Heart left ventricle (tissue), 16 donors: ENCODE results near the gene KLHL29. TPM values are rescaled to one million over a fixed set of nuclear protein-coding genes. Genes with fewer than 3 reads are reported as not detected.

Source experiments
- ATAC-seq, 4 donors: fragments of 200-7000 bp; cut with Tn5 transposase; one replicate each; pipeline ENCODE4 v1.9.1; 2020 to 2022; ENCODE audit warnings: moderate library complexity in 4 of 4, mild to moderate bottlenecking in 3 of 4, moderate number of reproducible peaks in 1 of 4
- DNase-seq, 5 donors: peaks; one replicate each; pipeline ENCODE4 v3.0.0-alpha.2; 2020
- H3K27ac ChIP-seq, 12 donors: fragments of 200-600 bp; sonication (generic) in 4 of 12; one replicate each; pipeline versions ENCODE4 v1.5.0 to v1.8.0; 2016 to 2022; ENCODE audit warnings: mild to moderate bottlenecking in 2 of 12
- H3K27me3 ChIP-seq, 9 donors: fragments of 200-600 bp; sonication (generic) in 2 of 9; one replicate each; pipeline versions ENCODE4 v1.5.1 to v1.8.0; 2016 to 2022; ENCODE audit warnings: mild to moderate bottlenecking in 3 of 9
- H3K36me3 ChIP-seq, 9 donors: fragments of 200-600 bp; sonication (generic) in 2 of 9; one replicate each; pipeline versions ENCODE4 v1.5.0 to v1.8.0; 2018 to 2022; ENCODE audit warnings: mild to moderate bottlenecking in 2 of 9
- H3K4me1 ChIP-seq, 12 donors: fragments of 200-600 bp; sonication (generic) in 4 of 12; one replicate each; pipeline versions ENCODE4 v1.5.0 to v1.8.0; 2016 to 2022; ENCODE audit warnings: mild to moderate bottlenecking in 3 of 12
- H3K4me3 ChIP-seq, 12 donors: fragments of 200-600 bp; sonication (generic) in 4 of 12; one replicate each; pipeline versions ENCODE4 v1.5.0 to v1.8.0; 2017 to 2022; ENCODE audit warnings: mild to moderate bottlenecking in 9 of 12, moderate library complexity in 4 of 12
- H3K9me3 ChIP-seq, 12 donors: fragments of 200-600 bp; sonication (generic) in 4 of 12; one replicate each; pipeline versions ENCODE4 v1.5.0 to v1.8.0; 2016 to 2022; ENCODE audit warnings: mild to moderate bottlenecking in 1 of 12
- POLR2A ChIP-seq, 2 donors: fragments of 450-650 bp; IDR thresholded peaks; one replicate each; pipeline ENCODE4 v1.6.1; 2017; ENCODE audit warnings: antibody characterized with exemption in 2 of 2, mild to moderate bottlenecking in 2 of 2, moderate library complexity in 2 of 2
- WGBS, 4 donors: extraction: QIAGEN DNeasy Blood & Tissue Kit in 2 of 4; methylation state at CpG; one replicate each; pipeline versions ENCODE4 v1.1.5 to v1.1.7; 2013 to 2018; 5-methylcytosine and 5-hydroxymethylcytosine counted together
- intact Hi-C, 10 donors: fragments of 100-400 bp; cut with DNase I; formaldehyde crosslinking; loops; one replicate each; pipeline versions ENCODE4 v1.11.1 to v1.14.2; 2022
- polyA plus RNA-seq, 2 donors: library from polyadenylated mRNA; stranded (reverse); fragments of 200-250 nt; gene quantifications; one replicate each; pipeline ENCODE4 v1.2.3, GENCODE V29; 2013
- total RNA-seq, 9 donors: library from RNA; depleted of rRNA in 2 of 9; stranded (reverse); fragments of >200 nt in 2 of 9; fragmentation: NEBNext Ultra II Directional in 3 of 9; extraction: Animal tissue kit (Norgen Biotek cat#: 25700) in 3 of 9; gene quantifications; one replicate each; pipeline versions ENCODE4 v1.1.0 to v1.2.4, GENCODE V29; 2016 to 2023
- TF ChIP-seq, protein P1 (sequence below), 12 donors: fragments of 200-600 bp; sonication (generic) in 4 of 12; IDR thresholded peaks; one replicate each; pipeline versions ENCODE4 v1.5.0 to v1.8.0; 2018 to 2022; ENCODE audit warnings: antibody characterized with exemption in 12 of 12, mild to moderate bottlenecking in 5 of 12
- donor health status: ischemic (EF 13 %, LVEDD 7.1; RV severe dilation, severe dysfunction).
- donor health status: healthy with polysubstance abuse.
- donor health status: DM: no; HTN: yes; CAD: no.
- donor health status: DM: no; HTN: no; CAD: no.
- donor health status: ischemic (EF 25% LVEDD 6.9; RV normal size, moderate dysfunction).
- donor health status: ischemic (EF 25% LVEDD 5.7; RV mildly dilated, moderate dysfunction).
- donor health status: healthy.
- donor health status: DM: yes; HTN: yes; CAD: no.
- donor health status: ischemic (EF 35%, LVEDD 5.7; RV mildly dilated, moderate dysfunction).
- donor health status: nonischemic (EF 11% LVEDD 7.7; RV severe dilation, severe dysfunction).
- donor health status: DM: yes; HTN: yes; CAD: no.
- donor health status: PGD.
- donor health status: ischemic (EF 29% LVEDD 5.4; RV normal size, mild dysfunction).
- donor health status: nonischemic (EF 23%, LVEDD 6.1; RV moderate dilation, normal function).

Gene KLHL29
- total and polyA plus RNA-seq, 11 donors: 0.74 to 2.7 (median 1.1) TPM

DNA sequence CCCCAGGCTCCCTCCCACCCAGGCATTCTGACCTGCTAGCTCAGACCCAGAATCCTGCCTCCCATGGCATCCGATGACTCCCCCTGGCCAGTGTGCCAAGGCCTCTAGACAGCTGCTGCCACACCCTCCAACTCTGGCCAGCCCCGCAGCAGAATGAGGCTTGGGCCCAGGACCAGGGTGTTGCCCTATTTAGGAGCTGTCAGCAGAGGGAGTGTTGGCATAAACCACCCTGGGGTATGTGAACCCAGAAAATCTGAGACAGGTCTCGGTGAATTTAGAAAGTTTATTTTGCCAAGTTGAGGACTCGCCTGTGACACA, 134.3 kb downstream of the KLHL29 start:
- Histone ChIP-seq H3K27ac (no peak overlapping the region), H3K4me3 (no peak overlapping the region), H3K4me1 (peaks cover 0 to 18% (median 4%) of the 10 kb centered on the region in 12 donors), H3K36me3 (no peaks in the 10 kb centered on the region), H3K27me3 (peaks cover 0 to 3% (median 0%) of the 10 kb centered on the region in 9 donors), H3K9me3 (no peaks in the 10 kb centered on the region)
- intact Hi-C loops: no loop called here
- TF ChIP-seq, protein P1, sequence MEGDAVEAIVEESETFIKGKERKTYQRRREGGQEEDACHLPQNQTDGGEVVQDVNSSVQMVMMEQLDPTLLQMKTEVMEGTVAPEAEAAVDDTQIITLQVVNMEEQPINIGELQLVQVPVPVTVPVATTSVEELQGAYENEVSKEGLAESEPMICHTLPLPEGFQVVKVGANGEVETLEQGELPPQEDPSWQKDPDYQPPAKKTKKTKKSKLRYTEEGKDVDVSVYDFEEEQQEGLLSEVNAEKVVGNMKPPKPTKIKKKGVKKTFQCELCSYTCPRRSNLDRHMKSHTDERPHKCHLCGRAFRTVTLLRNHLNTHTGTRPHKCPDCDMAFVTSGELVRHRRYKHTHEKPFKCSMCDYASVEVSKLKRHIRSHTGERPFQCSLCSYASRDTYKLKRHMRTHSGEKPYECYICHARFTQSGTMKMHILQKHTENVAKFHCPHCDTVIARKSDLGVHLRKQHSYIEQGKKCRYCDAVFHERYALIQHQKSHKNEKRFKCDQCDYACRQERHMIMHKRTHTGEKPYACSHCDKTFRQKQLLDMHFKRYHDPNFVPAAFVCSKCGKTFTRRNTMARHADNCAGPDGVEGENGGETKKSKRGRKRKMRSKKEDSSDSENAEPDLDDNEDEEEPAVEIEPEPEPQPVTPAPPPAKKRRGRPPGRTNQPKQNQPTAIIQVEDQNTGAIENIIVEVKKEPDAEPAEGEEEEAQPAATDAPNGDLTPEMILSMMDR (IDR thresholded peaks at IDR 0.05): no peak
- no peak for TF ChIP-seq POLR2A (IDR thresholded peaks at IDR 0.05)
- ATAC-seq (peak in 2 of 4 donors; percentile 29 to 35), DNase-seq (peak in 2 of 5 donors; percentile 27 to 32)
- WGBS, 4 donors: 74 to 87% (median 82%) methylated on average over 3 to 4 of the region's 4 CpGs

DNA sequence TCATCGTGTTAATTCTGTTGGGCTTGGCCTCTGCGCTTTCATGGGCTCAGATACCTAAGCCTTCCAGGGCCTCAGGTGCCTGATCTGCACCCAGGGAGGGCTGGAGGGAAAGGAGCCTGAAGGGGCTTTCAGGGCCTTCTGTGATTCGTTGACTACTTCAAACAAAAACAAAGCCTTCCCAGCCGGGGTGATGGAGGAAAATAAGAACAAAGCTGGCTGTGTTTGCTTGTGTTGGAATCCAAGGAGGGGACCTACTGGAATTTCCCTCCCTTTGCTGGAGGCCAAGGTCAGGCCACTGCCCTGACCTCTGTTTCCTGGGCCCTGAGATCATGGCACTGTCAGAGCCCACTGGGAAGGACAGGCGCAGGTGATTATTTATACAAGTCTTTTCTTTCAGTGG, 135.3 kb downstream of the KLHL29 start:
- intact Hi-C loops: no loop called here
- WGBS, 4 donors: 64 to 87% (median 79%) methylated on average over 5 of the region's 5 CpGs

DNA sequence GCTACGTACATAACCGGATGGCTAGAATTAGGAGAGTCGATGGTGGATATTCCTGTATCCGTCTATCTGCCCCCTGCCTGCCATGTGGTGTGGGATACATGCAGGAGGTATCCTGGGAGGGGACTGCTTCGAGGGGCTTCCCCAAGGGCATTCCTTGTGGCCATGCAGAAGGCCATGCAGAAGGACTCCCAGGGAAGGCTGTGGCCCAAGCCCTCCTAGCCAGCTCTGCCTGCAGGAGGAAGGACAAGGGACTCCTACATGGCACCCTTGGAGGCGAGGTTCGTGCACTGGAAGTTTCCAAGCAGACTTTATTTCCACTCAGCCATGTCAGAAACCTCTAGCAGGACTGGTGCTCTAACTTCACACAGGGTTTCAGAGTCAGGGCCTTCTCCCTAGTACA, 136.1 kb downstream of the KLHL29 start:
- H3K4me3 ChIP-seq: no peak overlapping the region
- no peak for TF ChIP-seq POLR2A (IDR thresholded peaks at IDR 0.05)
- TF ChIP-seq, protein P1 (IDR thresholded peaks at IDR 0.05): no peak
- intact Hi-C loops: no loop called here
- no peak overlapping the region for H3K27ac ChIP-seq
- no peaks in the 10 kb centered on the region for H3K9me3 ChIP-seq
- ATAC-seq: no peak
- H3K4me1 ChIP-seq: peaks cover 0 to 27% (median 9%) of the 10 kb centered on the region in 12 donors
- peaks cover 0 to 3% (median 0%) of the 10 kb centered on the region in 9 donors for H3K27me3 ChIP-seq
- peak in 1 of 5 donors; percentile 9 for DNase-seq
- 85 to 91% (median 89%) methylated on average over 5 to 7 of the region's 7 CpGs for WGBS, 4 donors
- H3K36me3 ChIP-seq: no peaks in the 10 kb centered on the region

More for the DNA sequence above, 135.3 kb downstream of the KLHL29 start:
- no peak for ATAC-seq
- TF ChIP-seq POLR2A (IDR thresholded peaks at IDR 0.05): no peak
- H3K4me3 ChIP-seq: no peak overlapping the region
- no peaks in the 10 kb centered on the region for H3K9me3 ChIP-seq
- peak overlapping the region in 1 of 12 donors; percentile 17 for H3K27ac ChIP-seq
- H3K4me1 ChIP-seq: peaks cover 0 to 25% (median 8%) of the 10 kb centered on the region in 12 donors
- H3K27me3 ChIP-seq: peaks cover 0 to 3% (median 0%) of the 10 kb centered on the region in 9 donors
- H3K36me3 ChIP-seq: no peaks in the 10 kb centered on the region
- DNase-seq: peak in 1 of 5 donors; percentile 14

DNA sequence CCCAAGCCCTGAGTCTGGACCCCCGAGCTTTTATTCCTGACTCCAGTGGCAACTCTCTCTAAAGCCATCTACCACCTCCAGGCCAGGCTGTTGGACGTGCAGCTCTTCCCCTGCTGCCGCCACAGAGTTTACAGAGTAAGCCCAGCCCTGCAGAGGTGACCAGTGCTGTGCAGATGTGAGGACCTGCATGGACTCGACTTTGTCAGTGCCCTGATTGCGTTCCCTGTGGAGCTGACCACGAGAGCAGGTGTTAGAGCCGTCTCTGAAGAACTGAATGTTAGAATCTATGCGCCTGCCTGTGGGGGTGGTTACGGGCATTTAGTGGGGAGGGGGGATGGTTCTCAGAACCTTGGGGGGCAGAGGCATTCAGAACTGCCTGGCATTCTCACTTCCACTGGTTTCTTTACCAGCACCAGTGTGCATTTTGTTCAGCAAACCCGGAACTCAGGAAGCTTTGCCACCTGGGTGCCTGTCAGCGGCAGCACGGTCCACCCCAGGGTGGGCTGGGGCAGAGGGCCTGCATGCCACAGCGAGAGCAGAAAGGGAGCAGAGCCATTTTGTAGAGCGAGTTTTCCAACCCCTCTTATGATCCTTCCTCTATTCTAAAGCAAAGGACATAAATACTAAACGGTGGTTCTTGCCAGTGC, 137.9 kb downstream of the KLHL29 start:
- no peak overlapping the region for H3K4me3 ChIP-seq
- H3K4me1 ChIP-seq: peaks cover 0 to 27% (median 9%) of the 10 kb centered on the region in 12 donors
- TF ChIP-seq, protein P1 (IDR thresholded peaks at IDR 0.05): no peak
- no peak for TF ChIP-seq POLR2A (IDR thresholded peaks at IDR 0.05)
- DNase-seq: peak in 2 of 5 donors; percentile 10 to 28
- peak overlapping the region in 1 of 12 donors; percentile 87 for H3K27ac ChIP-seq
- no peaks in the 10 kb centered on the region for H3K9me3 ChIP-seq
- H3K36me3 ChIP-seq: no peaks in the 10 kb centered on the region
- WGBS, 4 donors: 83 to 88% (median 86%) methylated on average over 14 to 15 of the region's 15 CpGs
- intact Hi-C loops: no loop called here
- H3K27me3 ChIP-seq: no peaks in the 10 kb centered on the region
- ATAC-seq: no peak
